Liver (tissue), 9 donors: ENCODE results near the gene SNX10. TPM values are rescaled to one million over a fixed set of nuclear protein-coding genes. Genes with fewer than 3 reads are reported as not detected.

Experiments
- DNase-seq: peaks from one replicate; pipeline ENCODE4 v3.0.0-alpha.2; 2017; ENCODE audit warnings: low spot score
- H3K27ac ChIP-seq, 2 donors: one replicate each; pipeline ENCODE4 v1.7.0; 2013; ENCODE audit warnings: inconsistent platforms in 2 of 2, low read length in 2 of 2, control low read depth in 1 of 2, low read depth in 1 of 2, mild to moderate bottlenecking in 1 of 2
- H3K27me3 ChIP-seq, 4 donors: one replicate each; pipeline versions ENCODE4 v1.6.1 to v1.7.0; 2013; ENCODE audit warnings: low read length in 3 of 4, inconsistent platforms in 1 of 4, mild to moderate bottlenecking in 1 of 4, moderate library complexity in 1 of 4; ENCODE audit not compliant: control insufficient read depth in 4 of 4, insufficient read depth in 4 of 4
- H3K36me3 ChIP-seq, 4 donors: one replicate each; pipeline versions ENCODE4 v1.6.1 to v1.7.0; 2013; ENCODE audit warnings: low read length in 3 of 4, mild to moderate bottlenecking in 3 of 4, low read depth in 1 of 4, moderate library complexity in 1 of 4; ENCODE audit not compliant: control insufficient read depth in 4 of 4, insufficient read depth in 3 of 4
- H3K4me1 ChIP-seq, 4 donors: one replicate each; pipeline versions ENCODE4 v1.6.1 to v1.7.0; 2013; ENCODE audit warnings: low read length in 3 of 4, mild to moderate bottlenecking in 3 of 4, moderate library complexity in 1 of 4; ENCODE audit not compliant: control insufficient read depth in 4 of 4, insufficient read depth in 4 of 4
- H3K4me3 ChIP-seq, 3 donors: one replicate each; pipeline versions ENCODE4 v1.6.1 to v1.7.0; 2013; ENCODE audit warnings: low read length in 3 of 3, control low read depth in 1 of 3, low read depth in 1 of 3, mild to moderate bottlenecking in 1 of 3
- H3K9ac ChIP-seq, 2 donors: one replicate each; pipeline ENCODE4 v1.7.0; 2013; ENCODE audit warnings: low read length in 2 of 2, mild to moderate bottlenecking in 2 of 2, moderate library complexity in 2 of 2, control low read depth in 1 of 2, low read depth in 1 of 2
- H3K9me3 ChIP-seq, 4 donors: one replicate each; pipeline versions ENCODE4 v1.6.1 to v1.7.0; 2013; ENCODE audit warnings: low read length in 3 of 4; ENCODE audit not compliant: control insufficient read depth in 4 of 4
- ATF3 ChIP-seq: IDR thresholded peaks from 2 replicates; pipeline ENCODE4 v1.6.1; 2016; ENCODE audit warnings: antibody characterized with exemption
- EGR1 ChIP-seq, 2 donors: IDR thresholded peaks; 2 replicates each; pipeline ENCODE4 v1.6.1; 2016 to 2018; ENCODE audit warnings: antibody characterized with exemption in 2 of 2, low read depth in 2 of 2
- FOXA1 ChIP-seq: IDR thresholded peaks from 2 replicates; pipeline ENCODE4 v1.6.1; 2016; ENCODE audit warnings: antibody characterized with exemption
- FOXA2 ChIP-seq: IDR thresholded peaks from 2 replicates; pipeline ENCODE4 v1.6.1; 2016; ENCODE audit warnings: antibody characterized with exemption
- HNF4A ChIP-seq, 2 donors: conservative IDR thresholded peaks; 2 replicates each; pipeline ENCODE4 v1.6.1; 2016; ENCODE audit warnings: antibody characterized with exemption in 2 of 2, mild to moderate bottlenecking in 2 of 2
- JUND ChIP-seq, 2 donors: IDR thresholded peaks; 2 replicates each; pipeline ENCODE4 v1.6.1; 2016; ENCODE audit warnings: antibody characterized with exemption in 2 of 2
- NR2F2 ChIP-seq: IDR thresholded peaks from 2 replicates; pipeline ENCODE4 v1.6.1; 2016; ENCODE audit warnings: antibody characterized with exemption
- RAD21 ChIP-seq, 2 donors: IDR thresholded peaks; 2 replicates each; pipeline ENCODE4 v1.6.1; 2016; ENCODE audit warnings: antibody characterized with exemption in 2 of 2, mild to moderate bottlenecking in 2 of 2
- REST ChIP-seq: IDR thresholded peaks from 2 replicates; pipeline ENCODE4 v1.6.1; 2016; ENCODE audit warnings: antibody characterized with exemption, mild to moderate bottlenecking
- RXRA ChIP-seq, 2 donors: IDR thresholded peaks; 2 replicates each; pipeline ENCODE4 v1.6.1; 2017 to 2018; ENCODE audit warnings: antibody characterized with exemption in 2 of 2, mild to moderate bottlenecking in 1 of 2
- SP1 ChIP-seq: IDR thresholded peaks from 2 replicates; pipeline ENCODE4 v1.6.1; 2018; ENCODE audit warnings: antibody characterized with exemption, mild to moderate bottlenecking
- TAF1 ChIP-seq: conservative IDR thresholded peaks from 2 replicates; pipeline ENCODE4 v1.6.1; 2016; ENCODE audit warnings: antibody characterized with exemption, mild to moderate bottlenecking
- YY1 ChIP-seq: IDR thresholded peaks from 2 replicates; pipeline ENCODE4 v1.6.1; 2016; ENCODE audit warnings: antibody characterized with exemption, mild to moderate bottlenecking
- WGBS: extraction: QIAGEN DNeasy Blood & Tissue Kit; methylation state at CpG from one replicate; pipeline ENCODE4 v1.1.7; 2013; 5-methylcytosine and 5-hydroxymethylcytosine counted together
- polyA plus RNA-seq, 2 donors: library from polyadenylated mRNA; stranded (reverse) in 1 of 2; unstranded in 1 of 2; fragments of 200-250 nt in 1 of 2; fragments of >200 nt in 1 of 2; fragmentation: Nextera tagmentation in 1 of 2; extraction: Ambion mirVana in 1 of 2; gene quantifications; one replicate each; pipeline versions ENCODE4 v1.2.1 to v1.2.3, GENCODE V29; 2013 to 2015
- total RNA-seq, 2 donors: library from RNA; depleted of rRNA; stranded (reverse); fragments of >200 nt; gene quantifications; one replicate each; pipeline ENCODE4 v1.2.3, GENCODE V29; 2014
- TF ChIP-seq, protein P1 (sequence below): fragments of 150-350 bp; IDR thresholded peaks from 2 replicates; pipeline ENCODE4 v1.5.1; 2017; ENCODE audit warnings: improper control_type of control experiment, low read depth, low read length; ENCODE audit not compliant: missing input control
- TF ChIP-seq, protein P2 (sequence below): IDR thresholded peaks from 2 replicates; pipeline ENCODE4 v1.6.1; 2016; ENCODE audit warnings: antibody characterized with exemption
- donor health status: healthy.
- donor health status: healthy.
- donor health status: healthy.
- donor health status: healthy.
- donor health status: healthy.

The SNX10 gene
- total and polyA plus RNA-seq, 4 donors: 5.9 to 15.9 (median 12.8) TPM

DNA sequence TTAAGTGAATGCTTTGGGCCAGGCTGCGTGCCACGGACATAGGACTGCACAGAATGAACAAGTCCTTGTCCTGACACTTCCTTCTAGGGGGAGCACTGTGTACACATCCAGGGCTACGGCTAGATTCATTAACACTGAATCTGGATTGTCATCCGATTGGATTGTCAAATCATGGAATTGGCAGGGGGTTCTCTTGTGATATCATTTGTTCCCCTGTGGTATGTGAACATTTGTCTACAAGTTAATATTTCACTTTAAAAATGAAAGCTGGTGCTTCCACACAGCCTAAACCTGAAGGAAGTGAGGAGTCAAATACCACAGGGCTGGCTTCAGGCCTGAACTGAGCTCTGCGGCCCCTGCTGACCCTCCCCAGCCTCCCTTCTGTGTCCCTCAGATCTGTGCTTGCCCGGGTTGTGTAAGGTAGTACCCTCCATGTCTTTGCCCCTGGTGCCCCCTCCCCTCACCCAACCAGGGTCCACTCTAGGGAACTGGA is 75.6 kb downstream of the SNX10 start:
- no peak for DNase-seq
- H3K27ac ChIP-seq: peak overlapping the region; percentile 33 to 64

DNA sequence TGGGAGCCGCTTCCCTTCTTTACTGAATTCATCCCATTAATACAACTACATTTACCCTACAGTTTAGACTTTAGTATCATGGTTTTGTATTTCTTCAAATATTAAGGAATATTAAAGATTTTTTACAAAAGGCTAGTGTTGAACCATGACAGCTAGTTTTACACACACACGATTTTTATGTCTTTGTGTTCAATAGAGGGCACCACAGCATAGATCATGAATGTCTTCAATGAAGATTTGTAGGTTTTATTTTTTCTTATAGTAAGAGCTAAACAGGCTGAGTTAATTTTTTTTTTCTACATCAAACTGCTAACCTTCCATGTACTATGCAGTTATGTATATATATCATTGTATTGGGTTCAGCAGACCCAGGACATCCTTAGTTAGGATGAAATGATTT is 76.9 kb downstream of the SNX10 start:
- H3K4me1 ChIP-seq: peaks cover 6 to 72% (median 49%) of the 10 kb centered on the region in 4 donors
- DNase-seq: no peak
- H3K9ac ChIP-seq: peak overlapping the region in 1 of 2 donors; percentile 16
- H3K27me3 ChIP-seq: no peaks in the 10 kb centered on the region
- H3K4me3 ChIP-seq: no peak overlapping the region
- 59% methylated on average over 2 of the region's 2 CpGs for WGBS
- H3K9me3 ChIP-seq: no peaks in the 10 kb centered on the region
- TF ChIP-seq ATF3 (no peak), RAD21 (IDR thresholded peaks at IDR 0.05) (peak in 1 of 2 donors; percentile 38)
- TF ChIP-seq, protein P1, sequence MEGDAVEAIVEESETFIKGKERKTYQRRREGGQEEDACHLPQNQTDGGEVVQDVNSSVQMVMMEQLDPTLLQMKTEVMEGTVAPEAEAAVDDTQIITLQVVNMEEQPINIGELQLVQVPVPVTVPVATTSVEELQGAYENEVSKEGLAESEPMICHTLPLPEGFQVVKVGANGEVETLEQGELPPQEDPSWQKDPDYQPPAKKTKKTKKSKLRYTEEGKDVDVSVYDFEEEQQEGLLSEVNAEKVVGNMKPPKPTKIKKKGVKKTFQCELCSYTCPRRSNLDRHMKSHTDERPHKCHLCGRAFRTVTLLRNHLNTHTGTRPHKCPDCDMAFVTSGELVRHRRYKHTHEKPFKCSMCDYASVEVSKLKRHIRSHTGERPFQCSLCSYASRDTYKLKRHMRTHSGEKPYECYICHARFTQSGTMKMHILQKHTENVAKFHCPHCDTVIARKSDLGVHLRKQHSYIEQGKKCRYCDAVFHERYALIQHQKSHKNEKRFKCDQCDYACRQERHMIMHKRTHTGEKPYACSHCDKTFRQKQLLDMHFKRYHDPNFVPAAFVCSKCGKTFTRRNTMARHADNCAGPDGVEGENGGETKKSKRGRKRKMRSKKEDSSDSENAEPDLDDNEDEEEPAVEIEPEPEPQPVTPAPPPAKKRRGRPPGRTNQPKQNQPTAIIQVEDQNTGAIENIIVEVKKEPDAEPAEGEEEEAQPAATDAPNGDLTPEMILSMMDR: no peak
- TF ChIP-seq, protein P2, sequence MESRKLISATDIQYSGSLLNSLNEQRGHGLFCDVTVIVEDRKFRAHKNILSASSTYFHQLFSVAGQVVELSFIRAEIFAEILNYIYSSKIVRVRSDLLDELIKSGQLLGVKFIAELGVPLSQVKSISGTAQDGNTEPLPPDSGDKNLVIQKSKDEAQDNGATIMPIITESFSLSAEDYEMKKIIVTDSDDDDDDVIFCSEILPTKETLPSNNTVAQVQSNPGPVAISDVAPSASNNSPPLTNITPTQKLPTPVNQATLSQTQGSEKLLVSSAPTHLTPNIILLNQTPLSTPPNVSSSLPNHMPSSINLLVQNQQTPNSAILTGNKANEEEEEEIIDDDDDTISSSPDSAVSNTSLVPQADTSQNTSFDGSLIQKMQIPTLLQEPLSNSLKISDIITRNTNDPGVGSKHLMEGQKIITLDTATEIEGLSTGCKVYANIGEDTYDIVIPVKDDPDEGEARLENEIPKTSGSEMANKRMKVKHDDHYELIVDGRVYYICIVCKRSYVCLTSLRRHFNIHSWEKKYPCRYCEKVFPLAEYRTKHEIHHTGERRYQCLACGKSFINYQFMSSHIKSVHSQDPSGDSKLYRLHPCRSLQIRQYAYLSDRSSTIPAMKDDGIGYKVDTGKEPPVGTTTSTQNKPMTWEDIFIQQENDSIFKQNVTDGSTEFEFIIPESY: no peak
- no peak overlapping the region for H3K27ac ChIP-seq
- H3K36me3 ChIP-seq: no peaks in the 10 kb centered on the region

More for the DNA sequence above, 75.6 kb downstream of the SNX10 start:
- WGBS: 41% methylated on average over 6 of the region's 6 CpGs
- no peaks in the 10 kb centered on the region for H3K27me3 ChIP-seq
- TF ChIP-seq, protein P2: no peak
- TF ChIP-seq SP1 (peak; percentile 67), EGR1 (IDR thresholded peaks at IDR 0.05; ENCODE audit: low read depth in 2 of 2) (no peak), HNF4A (conservative IDR thresholded peaks at IDR 0.05) (peak; percentile 30 to 47), FOXA2 (peak; percentile 63), YY1 (peak; percentile 68), NR2F2 (no peak), FOXA1 (peak; percentile 15), RXRA (IDR thresholded peaks at IDR 0.05) (peak; percentile 58 to 69), TAF1 (no peak), RAD21 (IDR thresholded peaks at IDR 0.05) (no peak), JUND (IDR thresholded peaks at IDR 0.05) (peak in 1 of 2 donors; percentile 41), ATF3 (no peak), REST (peak; percentile 16)
- no peaks in the 10 kb centered on the region for H3K9me3 ChIP-seq
- no peaks in the 10 kb centered on the region for H3K36me3 ChIP-seq
- H3K4me1 ChIP-seq: peaks cover 6 to 71% (median 48%) of the 10 kb centered on the region in 4 donors
- no peak overlapping the region for H3K4me3 ChIP-seq
- H3K9ac ChIP-seq: no peak overlapping the region
